ENCODE results near the gene HDAC6. TPM values are rescaled to one million over a fixed set of nuclear protein-coding genes. Genes with fewer than 3 reads are reported as not detected.

Gene HDAC6
- total and polyA plus RNA-seq, 2 of the 13 experiments (the other 11 are each of a cell fraction or from before 2014, with no cell fraction given) = 80.4 to 93.6 TPM

DNA sequence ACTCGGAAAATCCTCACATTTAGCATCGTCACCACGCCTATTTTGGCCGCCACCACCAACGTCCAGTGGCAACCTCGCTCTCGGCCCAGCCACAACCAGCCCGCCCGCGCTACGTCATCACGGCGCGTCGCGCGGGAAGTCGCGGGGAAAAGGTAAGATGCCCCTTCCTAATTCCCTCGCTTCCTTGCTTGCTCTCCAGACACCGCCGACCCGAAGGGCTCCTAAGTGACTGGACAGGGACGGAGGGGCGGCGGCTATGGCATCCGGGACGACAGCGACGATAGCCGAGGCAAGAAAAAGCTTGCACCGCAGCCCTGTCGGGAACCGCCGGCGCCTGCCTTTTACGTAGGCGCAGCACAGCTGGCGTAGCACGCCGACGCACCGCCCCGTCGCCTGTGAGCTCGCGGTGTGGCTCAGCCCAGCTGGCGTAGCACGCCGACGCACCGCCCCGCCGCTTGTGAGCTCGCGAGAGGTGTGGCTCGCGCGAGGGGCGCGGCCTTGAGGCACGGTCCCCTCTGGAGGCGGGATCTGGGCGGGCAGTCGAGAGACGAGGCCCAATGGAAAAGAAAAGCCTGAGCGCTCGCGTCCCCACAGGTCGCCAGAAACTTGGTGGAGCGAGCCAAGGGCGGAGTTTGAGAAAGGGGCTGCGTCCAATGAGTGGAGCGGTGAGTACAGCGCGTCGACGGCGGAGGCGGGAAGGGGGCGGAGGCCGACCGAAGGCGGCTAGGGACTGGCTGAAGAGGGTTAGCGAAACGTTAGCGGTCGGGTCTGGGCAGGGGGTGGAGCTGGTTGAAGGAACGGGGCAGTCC, at the start of gene HDAC6 (continued):
- TF ChIP-seq, protein P1, sequence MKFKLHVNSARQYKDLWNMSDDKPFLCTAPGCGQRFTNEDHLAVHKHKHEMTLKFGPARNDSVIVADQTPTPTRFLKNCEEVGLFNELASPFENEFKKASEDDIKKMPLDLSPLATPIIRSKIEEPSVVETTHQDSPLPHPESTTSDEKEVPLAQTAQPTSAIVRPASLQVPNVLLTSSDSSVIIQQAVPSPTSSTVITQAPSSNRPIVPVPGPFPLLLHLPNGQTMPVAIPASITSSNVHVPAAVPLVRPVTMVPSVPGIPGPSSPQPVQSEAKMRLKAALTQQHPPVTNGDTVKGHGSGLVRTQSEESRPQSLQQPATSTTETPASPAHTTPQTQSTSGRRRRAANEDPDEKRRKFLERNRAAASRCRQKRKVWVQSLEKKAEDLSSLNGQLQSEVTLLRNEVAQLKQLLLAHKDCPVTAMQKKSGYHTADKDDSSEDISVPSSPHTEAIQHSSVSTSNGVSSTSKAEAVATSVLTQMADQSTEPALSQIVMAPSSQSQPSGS (CRISPR knock-in tag; IDR thresholded peaks at IDR 0.05) = no peak
- no peak for TF ChIP-seq SATB2 (CRISPR knock-in tag; IDR thresholded peaks at IDR 0.05)
- TF ChIP-seq, protein P2, sequence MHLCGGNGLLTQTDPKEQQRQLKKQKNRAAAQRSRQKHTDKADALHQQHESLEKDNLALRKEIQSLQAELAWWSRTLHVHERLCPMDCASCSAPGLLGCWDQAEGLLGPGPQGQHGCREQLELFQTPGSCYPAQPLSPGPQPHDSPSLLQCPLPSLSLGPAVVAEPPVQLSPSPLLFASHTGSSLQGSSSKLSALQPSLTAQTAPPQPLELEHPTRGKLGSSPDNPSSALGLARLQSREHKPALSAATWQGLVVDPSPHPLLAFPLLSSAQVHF (CRISPR knock-in tag; IDR thresholded peaks at IDR 0.05) = no peak
- peak; percentile 14; the same call in 1 of the 2 replicates for TF ChIP-seq MIXL1 (CRISPR knock-in tag; IDR thresholded peaks at IDR 0.05)
- no peak for TF ChIP-seq FOXO1 (CRISPR knock-in tag; IDR thresholded peaks at IDR 0.05)
- TF ChIP-seq ZNF670 (CRISPR knock-in tag; IDR thresholded peaks at IDR 0.05; ENCODE audit: borderline replicate concordance) = peak; percentile 62; the same call in 1 of the 2 replicates
- TF ChIP-seq KMT2A (CRISPR knock-in tag; IDR thresholded peaks at IDR 0.05) = 0 out of 2 replicates have a peak, but pooled peaks have one; percentile 8
- TF ChIP-seq, protein P3, sequence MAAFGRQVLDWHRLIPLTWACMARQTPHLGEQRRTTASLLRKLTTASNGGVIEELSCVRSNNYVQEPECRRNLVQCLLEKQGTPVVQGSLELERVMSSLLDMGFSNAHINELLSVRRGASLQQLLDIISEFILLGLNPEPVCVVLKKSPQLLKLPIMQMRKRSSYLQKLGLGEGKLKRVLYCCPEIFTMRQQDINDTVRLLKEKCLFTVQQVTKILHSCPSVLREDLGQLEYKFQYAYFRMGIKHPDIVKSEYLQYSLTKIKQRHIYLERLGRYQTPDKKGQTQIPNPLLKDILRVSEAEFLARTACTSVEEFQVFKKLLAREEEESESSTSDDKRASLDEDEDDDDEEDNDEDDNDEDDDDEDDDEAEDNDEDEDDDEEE (CRISPR knock-in tag; IDR thresholded peaks at IDR 0.05) = no peak
- TF ChIP-seq ZNF296 (CRISPR knock-in tag; conservative IDR thresholded peaks at IDR 0.05) = no peak
- TF ChIP-seq DMAP1 (CRISPR knock-in tag; IDR thresholded peaks at IDR 0.05) = peak; percentile 32
- peak; percentile 54; the same call in 1 of the 2 replicates for TF ChIP-seq POGZ (CRISPR knock-in tag; IDR thresholded peaks at IDR 0.05)
- 0 out of 2 replicates have a peak, but pooled peaks have one; percentile 30 for TF ChIP-seq MAZ (IDR thresholded peaks at IDR 0.05; ENCODE audit: borderline replicate concordance, low read depth, low read length)
- TF ChIP-seq MAZ (CRISPR knock-in tag; IDR thresholded peaks at IDR 0.05; ENCODE audit: low read depth) = peak; percentile 72
- TF ChIP-seq, protein P4, sequence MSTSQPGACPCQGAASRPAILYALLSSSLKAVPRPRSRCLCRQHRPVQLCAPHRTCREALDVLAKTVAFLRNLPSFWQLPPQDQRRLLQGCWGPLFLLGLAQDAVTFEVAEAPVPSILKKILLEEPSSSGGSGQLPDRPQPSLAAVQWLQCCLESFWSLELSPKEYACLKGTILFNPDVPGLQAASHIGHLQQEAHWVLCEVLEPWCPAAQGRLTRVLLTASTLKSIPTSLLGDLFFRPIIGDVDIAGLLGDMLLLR (CRISPR knock-in tag; IDR thresholded peaks at IDR 0.05) = 0 out of 2 replicates have a peak, but pooled peaks have one; percentile 35
- TF ChIP-seq NAIF1 (CRISPR knock-in tag; IDR thresholded peaks at IDR 0.05; ENCODE audit: borderline replicate concordance) = peak; percentile 46; the same call in 1 of the 2 replicates
- no peak for TF ChIP-seq NONO (IDR thresholded peaks at IDR 0.05)
- TF ChIP-seq NONO (CRISPR knock-in tag; conservative IDR thresholded peaks at IDR 0.05) = peak; percentile 18; the same call in 1 of the 2 replicates
- TF ChIP-seq HDAC2 (CRISPR knock-in tag; IDR thresholded peaks at IDR 0.05) = peak; percentile 54; the same call in 1 of the 2 replicates
- TF ChIP-seq TBX2 (CRISPR knock-in tag; IDR thresholded peaks at IDR 0.05; ENCODE audit: borderline replicate concordance) = peak; percentile 65
- TF ChIP-seq, protein P5, sequence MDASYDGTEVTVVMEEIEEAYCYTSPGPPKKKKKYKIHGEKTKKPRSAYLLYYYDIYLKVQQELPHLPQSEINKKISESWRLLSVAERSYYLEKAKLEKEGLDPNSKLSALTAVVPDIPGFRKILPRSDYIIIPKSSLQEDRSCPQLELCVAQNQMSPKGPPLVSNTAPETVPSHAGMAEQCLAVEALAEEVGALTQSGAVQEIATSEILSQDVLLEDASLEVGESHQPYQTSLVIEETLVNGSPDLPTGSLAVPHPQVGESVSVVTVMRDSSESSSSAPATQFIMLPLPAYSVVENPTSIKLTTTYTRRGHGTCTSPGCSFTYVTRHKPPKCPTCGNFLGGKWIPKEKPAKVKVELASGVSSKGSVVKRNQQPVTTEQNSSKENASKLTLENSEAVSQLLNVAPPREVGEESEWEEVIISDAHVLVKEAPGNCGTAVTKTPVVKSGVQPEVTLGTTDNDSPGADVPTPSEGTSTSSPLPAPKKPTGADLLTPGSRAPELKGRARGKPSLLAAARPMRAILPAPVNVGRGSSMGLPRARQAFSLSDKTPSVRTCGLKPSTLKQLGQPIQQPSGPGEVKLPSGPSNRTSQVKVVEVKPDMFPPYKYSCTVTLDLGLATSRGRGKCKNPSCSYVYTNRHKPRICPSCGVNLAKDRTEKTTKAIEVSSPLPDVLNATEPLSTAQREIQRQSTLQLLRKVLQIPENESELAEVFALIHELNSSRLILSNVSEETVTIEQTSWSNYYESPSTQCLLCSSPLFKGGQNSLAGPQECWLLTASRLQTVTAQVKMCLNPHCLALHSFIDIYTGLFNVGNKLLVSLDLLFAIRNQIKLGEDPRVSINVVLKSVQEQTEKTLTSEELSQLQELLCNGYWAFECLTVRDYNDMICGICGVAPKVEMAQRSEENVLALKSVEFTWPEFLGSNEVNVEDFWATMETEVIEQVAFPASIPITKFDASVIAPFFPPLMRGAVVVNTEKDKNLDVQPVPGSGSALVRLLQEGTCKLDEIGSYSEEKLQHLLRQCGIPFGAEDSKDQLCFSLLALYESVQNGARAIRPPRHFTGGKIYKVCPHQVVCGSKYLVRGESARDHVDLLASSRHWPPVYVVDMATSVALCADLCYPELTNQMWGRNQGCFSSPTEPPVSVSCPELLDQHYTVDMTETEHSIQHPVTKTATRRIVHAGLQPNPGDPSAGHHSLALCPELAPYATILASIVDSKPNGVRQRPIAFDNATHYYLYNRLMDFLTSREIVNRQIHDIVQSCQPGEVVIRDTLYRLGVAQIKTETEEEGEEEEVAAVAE (CRISPR knock-in tag; IDR thresholded peaks at IDR 0.05; ENCODE audit: borderline replicate concordance) = no peak
- TF ChIP-seq SMC3 (IDR thresholded peaks at IDR 0.05; ENCODE audit: low read length) = no peak

Data from HepG2 (cell line).